Caco-2 (cell line): ENCODE results near the gene RALGPS1. TPM values are rescaled to one million over a fixed set of nuclear protein-coding genes. Genes with fewer than 3 reads are reported as not detected.

Experiments
- BruUV-seq: library from RNA; stranded (reverse); fragments of 400-500 nt; replicated peaks from 2 replicates; lab custom pipeline; 2021; lab: Mats Ljungman, UMichigan
- CTCF ChIA-PET: fragments of 300-600 bp; sonication (Branson Sonifier 250); formaldehyde crosslinking; loops from one replicate; lab custom pipeline; 2022; ENCODE audit warnings: antibody characterized with exemption; lab: Charles Lee
- POLR2A ChIA-PET: fragments of 300-600 bp; sonication (Branson Sonifier 250); formaldehyde crosslinking; loops from one replicate; lab custom pipeline; 2022; ENCODE audit warnings: antibody characterized with exemption; lab: Charles Lee
- DNase-seq, 2 experiments: peaks; one replicate each; pipeline versions ENCODE4 v3.0.0 to v3.0.0-alpha.2; 2020 to 2022
- H3K27me3 ChIP-seq: replicated peaks from 2 replicates; pipeline ENCODE4 v1.6.0; 2011; ENCODE audit warnings: low read length; ENCODE audit not compliant: control insufficient read depth, insufficient read depth
- H3K36me3 ChIP-seq: 2 replicates; pipeline ENCODE4 v1.5.1; 2011; ENCODE audit warnings: low read length; ENCODE audit not compliant: control insufficient read depth, insufficient read depth
- H3K4me1 ChIP-seq: fragments of 250-450 bp; sonication (Bioruptor Pico); 2 replicates; pipeline ENCODE4 v1.5.1; 2020; ENCODE audit warnings: mild to moderate bottlenecking
- H3K4me3 ChIP-seq: 2 replicates; pipeline ENCODE4 v1.5.1; 2011; ENCODE audit warnings: low read depth, mild to moderate bottlenecking, control low read depth, low read length
- H3K9me3 ChIP-seq: fragments of 250-450 bp; sonication (Bioruptor Pico); 2 replicates; pipeline ENCODE4 v1.5.1; 2020; ENCODE audit warnings: mild to moderate bottlenecking, moderate library complexity
- H3K27ac Mint-ChIP-seq: one replicate; pipeline ENCODE4 v1.8.0; 2022; ENCODE audit warnings: mixed read lengths; ENCODE audit not compliant: unreplicated experiment
- H3K27me3 Mint-ChIP-seq: one replicate; pipeline ENCODE4 v1.8.0; 2022; ENCODE audit warnings: mixed read lengths; ENCODE audit not compliant: insufficient read depth, unreplicated experiment
- H3K36me3 Mint-ChIP-seq: one replicate; pipeline ENCODE4 v1.8.0; 2022; ENCODE audit warnings: mild to moderate bottlenecking, mixed read lengths; ENCODE audit not compliant: insufficient read depth, unreplicated experiment
- H3K4me1 Mint-ChIP-seq: one replicate; pipeline ENCODE4 v1.8.0; 2022; ENCODE audit warnings: low read depth, mixed read lengths; ENCODE audit not compliant: unreplicated experiment
- H3K4me3 Mint-ChIP-seq: one replicate; pipeline ENCODE4 v1.8.0; 2022; ENCODE audit warnings: mild to moderate bottlenecking, moderate library complexity, mixed read lengths; ENCODE audit not compliant: unreplicated experiment
- H3K9me3 Mint-ChIP-seq: one replicate; pipeline ENCODE4 v1.8.0; 2022; ENCODE audit warnings: mixed read lengths; ENCODE audit not compliant: unreplicated experiment
- intact Hi-C: fragments of 100-400 bp; cut with micrococcal nuclease; formaldehyde crosslinking; loops from one replicate; pipeline ENCODE4 v1.10.0; 2022; ENCODE audit not compliant: unreplicated experiment
- total RNA-seq: library from RNA; stranded (reverse); gene quantifications from 2 replicates; pipeline ENCODE4 v1.2.3, GENCODE V29; 2022
- TF ChIP-seq, protein P1 (sequence below), 2 experiments: fragments of 200-600 bp in 1 of 2; IDR thresholded peaks; 1 replicate in 1 of 2; 2 replicates in 1 of 2; pipeline versions ENCODE4 v1.5.1 to v1.8.0; 2011 to 2022; ENCODE audit warnings: antibody characterized with exemption in 1 of 2, control low read depth in 1 of 2, inconsistent platforms in 1 of 2, low read depth in 1 of 2, low read length in 1 of 2, mild to moderate bottlenecking in 1 of 2, moderate library complexity in 1 of 2; ENCODE audit not compliant: insufficient read depth in 1 of 2, severe bottlenecking in 1 of 2, unreplicated experiment in 1 of 2

The RALGPS1 gene
- total RNA-seq, 1 experiment from 2014 or later, result 41.5 TPM

DNA sequence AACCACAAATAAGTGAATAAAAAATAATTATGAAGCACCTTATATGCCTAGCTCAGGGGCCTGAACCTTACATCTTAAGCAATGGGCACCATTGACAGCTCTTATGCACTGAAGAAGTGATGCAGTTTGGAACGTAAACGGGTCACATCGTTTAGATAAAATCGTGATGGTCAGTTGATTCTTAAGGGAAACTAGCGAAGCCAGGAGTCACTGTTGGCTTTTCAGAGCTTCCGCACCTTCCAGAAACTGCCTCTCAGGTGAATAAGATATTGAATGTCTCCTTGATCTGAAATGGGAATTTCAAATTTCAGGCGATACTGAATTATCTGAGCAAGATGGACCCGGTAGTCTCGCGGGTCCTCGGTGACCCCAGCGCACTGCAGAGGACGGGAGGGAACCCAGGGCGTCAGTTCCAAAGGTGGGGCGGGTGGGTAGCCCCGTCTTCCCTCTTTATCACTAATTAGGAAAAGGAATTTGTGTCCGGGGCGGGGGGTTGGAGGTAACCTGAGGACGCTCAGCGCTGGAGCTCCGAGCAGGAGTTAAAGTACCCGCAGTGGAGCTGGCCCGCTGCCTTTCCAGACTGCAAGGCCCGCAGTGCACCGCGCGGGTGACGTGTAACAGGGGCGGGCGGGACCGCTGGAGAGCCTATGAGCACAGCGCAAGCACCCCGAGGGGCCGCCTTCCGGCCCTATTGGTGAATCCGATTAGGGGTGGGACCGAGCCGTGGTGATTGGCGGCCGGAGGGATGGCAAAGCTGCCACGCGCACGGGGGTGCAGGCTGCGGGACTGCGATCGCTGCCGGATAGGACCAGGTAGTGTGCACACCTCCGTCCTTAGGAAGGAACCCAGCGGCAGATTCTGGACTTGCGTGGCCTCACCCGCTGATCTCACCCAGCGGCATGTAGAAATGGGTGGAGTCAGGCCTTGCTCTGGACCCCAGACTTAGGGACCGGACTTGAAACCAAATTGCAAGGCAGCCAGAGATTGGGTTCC lies 330.3 kb downstream of the RALGPS1 start:
- Mint-ChIP-seq H3K36me3 (peaks cover 7% of the 10 kb centered on the region), H3K4me3 (peak overlapping the region; percentile 88), H3K27me3 (no peaks in the 10 kb centered on the region), H3K4me1 (peaks cover 6% of the 10 kb centered on the region), H3K27ac (peak overlapping the region; percentile 89), H3K9me3 (no peaks in the 10 kb centered on the region)
- no peaks in the 10 kb centered on the region for H3K27me3 ChIP-seq
- H3K9me3 ChIP-seq, result no peaks in the 10 kb centered on the region
- peaks cover 5% of the 10 kb centered on the region; the same call in 1 of the 2 replicates for H3K4me1 ChIP-seq
- DNase-seq, result peak; percentile 97
- intact Hi-C loops, result loop anchor here (2.0 to 5.0 kb wide), 2 partner anchors 20 to 152 kb away; partner anchors contain the start of gene SLC2A8
- H3K4me3 ChIP-seq, result peak overlapping the region; percentile 45
- CTCF ChIA-PET, result interaction anchor here (0.5 to 1.8 kb wide), 3 partner anchors 20 to 536 kb away, joined by 3 to 9 read pairs (median 8); no protein-coding TSS in a partner anchor
- H3K36me3 ChIP-seq, result no peaks in the 10 kb centered on the region
- TF ChIP-seq, protein P1, sequence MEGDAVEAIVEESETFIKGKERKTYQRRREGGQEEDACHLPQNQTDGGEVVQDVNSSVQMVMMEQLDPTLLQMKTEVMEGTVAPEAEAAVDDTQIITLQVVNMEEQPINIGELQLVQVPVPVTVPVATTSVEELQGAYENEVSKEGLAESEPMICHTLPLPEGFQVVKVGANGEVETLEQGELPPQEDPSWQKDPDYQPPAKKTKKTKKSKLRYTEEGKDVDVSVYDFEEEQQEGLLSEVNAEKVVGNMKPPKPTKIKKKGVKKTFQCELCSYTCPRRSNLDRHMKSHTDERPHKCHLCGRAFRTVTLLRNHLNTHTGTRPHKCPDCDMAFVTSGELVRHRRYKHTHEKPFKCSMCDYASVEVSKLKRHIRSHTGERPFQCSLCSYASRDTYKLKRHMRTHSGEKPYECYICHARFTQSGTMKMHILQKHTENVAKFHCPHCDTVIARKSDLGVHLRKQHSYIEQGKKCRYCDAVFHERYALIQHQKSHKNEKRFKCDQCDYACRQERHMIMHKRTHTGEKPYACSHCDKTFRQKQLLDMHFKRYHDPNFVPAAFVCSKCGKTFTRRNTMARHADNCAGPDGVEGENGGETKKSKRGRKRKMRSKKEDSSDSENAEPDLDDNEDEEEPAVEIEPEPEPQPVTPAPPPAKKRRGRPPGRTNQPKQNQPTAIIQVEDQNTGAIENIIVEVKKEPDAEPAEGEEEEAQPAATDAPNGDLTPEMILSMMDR (IDR thresholded peaks at IDR 0.05; ENCODE audit: insufficient read depth in 1 of 2, low read depth in 1 of 2, low read length in 1 of 2, severe bottlenecking in 1 of 2, unreplicated experiment in 1 of 2), result no peak
- POLR2A ChIA-PET, result interaction anchor here (1.2 kb wide), 3 partner anchors 19 to 152 kb away, joined by 4 to 21 read pairs (median 14); partner anchors contain the start of gene SLC2A8
- BruUV-seq, result TSS peak; percentile 79

DNA sequence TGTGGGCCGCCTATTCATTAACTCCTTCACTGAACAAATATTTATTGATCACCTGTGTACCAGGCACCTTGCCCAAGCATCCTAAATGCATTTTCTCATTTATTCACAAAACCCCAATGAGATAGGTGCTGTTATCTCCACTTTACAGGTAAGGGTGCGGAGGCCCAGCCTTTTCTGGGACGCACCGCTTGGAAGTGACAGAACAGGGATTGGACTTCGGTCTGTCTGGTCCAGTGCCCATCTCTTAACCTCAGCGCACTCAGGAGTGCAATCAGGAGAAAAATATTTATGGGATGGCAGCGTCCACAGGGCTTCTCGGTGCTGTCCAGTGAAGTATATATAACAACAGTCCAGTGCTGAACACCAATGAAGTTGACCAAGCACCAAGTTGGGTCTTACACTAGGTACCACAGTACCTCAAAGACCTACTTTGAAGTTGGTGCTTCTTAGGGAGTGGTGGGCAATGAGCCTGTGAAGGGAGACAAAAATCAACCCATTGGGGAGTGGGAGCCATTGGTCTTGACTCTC lies 331.1 kb downstream of the RALGPS1 start:
- ChIA-PET CTCF (interaction anchor here (0.6 to 1.8 kb wide), 2 partner anchors 21 to 120 kb away, joined by 3 to 8 read pairs; no protein-coding TSS in a partner anchor), POLR2A (interaction anchor here (1.2 kb wide), 3 partner anchors 19 to 151 kb away, joined by 4 to 21 read pairs (median 14); partner anchors contain the start of gene SLC2A8)
- H3K4me1 ChIP-seq, result peaks cover 5% of the 10 kb centered on the region; the same call in 1 of the 2 replicates
- H3K4me3 Mint-ChIP-seq, result peak overlapping the region; percentile 88
- TSS peak; percentile 29 for BruUV-seq
- no peaks in the 10 kb centered on the region for H3K27me3 ChIP-seq
- TF ChIP-seq, protein P1 (IDR thresholded peaks at IDR 0.05; ENCODE audit: insufficient read depth in 1 of 2, low read depth in 1 of 2, low read length in 1 of 2, severe bottlenecking in 1 of 2, unreplicated experiment in 1 of 2), result no peak
- peak overlapping the region; percentile 39 for H3K4me3 ChIP-seq
- H3K27ac Mint-ChIP-seq, result peak overlapping the region; percentile 89
- intact Hi-C loops, result loop anchor here (2.0 to 5.0 kb wide), 2 partner anchors 21 to 152 kb away; partner anchors contain the start of gene SLC2A8
- H3K27me3 Mint-ChIP-seq, result no peaks in the 10 kb centered on the region
- H3K36me3 Mint-ChIP-seq, result peaks cover 7% of the 10 kb centered on the region
- DNase-seq, result no peak
- no peaks in the 10 kb centered on the region for H3K36me3 ChIP-seq
- H3K9me3 ChIP-seq, result no peaks in the 10 kb centered on the region
- no peaks in the 10 kb centered on the region for H3K9me3 Mint-ChIP-seq
- H3K4me1 Mint-ChIP-seq, result peaks cover 6% of the 10 kb centered on the region

DNA sequence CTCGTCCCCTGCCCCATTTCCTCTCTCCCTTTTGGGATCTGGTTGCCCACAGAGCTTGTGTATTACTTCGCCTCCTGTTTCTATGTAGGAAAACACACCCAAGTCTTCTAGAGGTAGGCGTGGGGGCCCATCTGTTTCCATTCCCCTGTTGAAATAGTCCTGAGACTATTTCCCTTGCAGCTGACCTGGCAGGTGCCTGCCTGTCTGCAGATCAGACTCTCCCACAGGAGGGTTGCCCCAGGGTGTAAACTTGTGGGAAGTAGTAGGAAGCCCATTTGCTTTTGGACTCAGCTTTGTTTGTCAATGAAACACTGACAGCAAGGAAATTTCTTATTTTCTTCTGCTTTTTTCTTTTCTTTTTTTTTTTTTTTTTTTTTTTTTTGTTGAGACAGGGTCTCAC lies 333.7 kb downstream of the RALGPS1 start:
- 0 out of 2 replicates have a peak, but pooled peaks cover 5% of the 10 kb centered on the region for H3K4me1 ChIP-seq
- peaks cover 7% of the 10 kb centered on the region for H3K36me3 Mint-ChIP-seq
- no TSS peak for BruUV-seq
- no peaks in the 10 kb centered on the region for H3K9me3 Mint-ChIP-seq
- no peak overlapping the region for H3K4me3 ChIP-seq
- H3K4me3 Mint-ChIP-seq, result no peak overlapping the region
- H3K9me3 ChIP-seq, result no peaks in the 10 kb centered on the region
- TF ChIP-seq, protein P1 (IDR thresholded peaks at IDR 0.05; ENCODE audit: insufficient read depth in 1 of 2, low read depth in 1 of 2, low read length in 1 of 2, severe bottlenecking in 1 of 2, unreplicated experiment in 1 of 2), result no peak
- ChIA-PET POLR2A (interaction anchor here (0.6 kb wide), 1 partner anchor 140 kb away, joined by 11 read pairs; no protein-coding TSS in a partner anchor), CTCF (no interaction called here)
- DNase-seq, result no peak
- H3K27me3 ChIP-seq, result no peaks in the 10 kb centered on the region
- H3K27ac Mint-ChIP-seq, result no peak overlapping the region
- no peaks in the 10 kb centered on the region for H3K27me3 Mint-ChIP-seq
- H3K4me1 Mint-ChIP-seq, result no peaks in the 10 kb centered on the region
- intact Hi-C loops, result loop anchor here (5.0 kb wide), 1 partner anchor 149 kb away; the partner anchor contains the start of gene SLC2A8
- H3K36me3 ChIP-seq, result no peaks in the 10 kb centered on the region
